HG02943 (cell line): Measurements from ENCODE around the gene SHISA7.

Experiments used
- ATAC-seq: cut with Tn5 transposase; IDR thresholded peaks from one replicate; pipeline ENCODE4 v1.9.1; 2021; ENCODE audit warnings: mild to moderate bottlenecking, low read depth, moderate library complexity; ENCODE audit not compliant: unreplicated experiment

SHISA7 gene

GRCh38 chr19:55443045-55443823 is at the start of gene SHISA7:
TSS of gene SHISA7 (minus strand) at chr19:55443300. CDS start at chr19:55442863, 437 bp downstream.
- no peak for ATAC-seq

GRCh38 chr19:55492362-55492944 is 49.4 kb upstream of the SHISA7 start:
- ATAC-seq: no peak

GRCh38 chr19:55491546-55492360 is 48.7 kb upstream of the SHISA7 start:
- no peak for ATAC-seq

- no peak for ATAC-seq
Observed at GRCh38 chr19:55490478-55491432, 47.7 kb upstream of the SHISA7 start.

GRCh38 chr19:55489711-55490477 is 46.8 kb upstream of the SHISA7 start:
- ATAC-seq: no peak

- no peak for ATAC-seq
Observed at GRCh38 chr19:55488986-55489710, 46.0 kb upstream of the SHISA7 start.

- no peak for ATAC-seq
Observed at GRCh38 chr19:55487924-55488687, 45.0 kb upstream of the SHISA7 start, which contains the start of gene SSC5D. TSS of gene SSC5D (plus strand) at chr19:55488436. CDS start at chr19:55488590, 154 bp downstream.

- ATAC-seq: no peak
Observed at GRCh38 chr19:55486971-55487923, 44.1 kb upstream of the SHISA7 start.

- no peak for ATAC-seq
Observed at GRCh38 chr19:55486043-55486970, 43.2 kb upstream of the SHISA7 start.

GRCh38 chr19:55485439-55486011 is 42.4 kb upstream of the SHISA7 start:
- no peak for ATAC-seq

- no peak for ATAC-seq
Observed at GRCh38 chr19:55484593-55485438, 41.7 kb upstream of the SHISA7 start, which contains the start of gene NAT14. TSS of gene NAT14 (plus strand) at chr19:55485188. CDS start at chr19:55485709, 521 bp downstream.

GRCh38 chr19:55483706-55484592 is 40.8 kb upstream of the SHISA7 start:
- ATAC-seq: no peak

- no peak for ATAC-seq
Observed at GRCh38 chr19:55482967-55483705, 40.0 kb upstream of the SHISA7 start.
